Esophagus squamous epithelium (tissue), 5 donors: ENCODE data around the gene GGT5. TPM values are rescaled to one million over a fixed set of nuclear protein-coding genes. Genes with fewer than 3 reads are reported as not detected.
A peak's percentile ranks its signal among the peaks of the same experiment; 100 is the strongest.

ENCODE experiments used
- DNase-seq: peaks from one replicate; lab custom pipeline; 2025; lab: John Stamatoyannopoulos, UW
- H3K27ac ChIP-seq, 4 donors: fragments of 200-600 bp; sonication (generic); one replicate each; pipeline ENCODE4 v1.5.1; 2016 to 2019; ENCODE audit warnings: mild to moderate bottlenecking in 1 of 4
- H3K27me3 ChIP-seq, 4 donors: fragments of 200-600 bp; sonication (generic); 1 replicate in 3 of 4; 2 replicates in 1 of 4; pipeline versions ENCODE4 v1.5.1 to v1.6.0; 2017 to 2021; ENCODE audit warnings: antibody characterized with exemption in 1 of 4
- H3K36me3 ChIP-seq, 3 donors: fragments of 200-600 bp; sonication (generic); one replicate each; pipeline ENCODE4 v1.5.1; 2016 to 2019
- H3K4me1 ChIP-seq, 3 donors: fragments of 200-600 bp; sonication (generic); one replicate each; pipeline ENCODE4 v1.5.1; 2017 to 2019
- H3K4me3 ChIP-seq, 4 donors: fragments of 200-600 bp; sonication (generic); 1 replicate in 3 of 4; 2 replicates in 1 of 4; pipeline ENCODE4 v1.5.1; 2016 to 2019; ENCODE audit warnings: mild to moderate bottlenecking in 2 of 4, moderate library complexity in 1 of 4
- H3K9me3 ChIP-seq, 3 donors: fragments of 200-600 bp; sonication (generic); one replicate each; pipeline ENCODE4 v1.5.1; 2016 to 2019
- POLR2A ChIP-seq, 4 donors: fragments of 450-650 bp; IDR thresholded peaks; one replicate each; pipeline ENCODE4 v1.6.1; 2017; ENCODE audit warnings: antibody characterized with exemption in 4 of 4, mild to moderate bottlenecking in 4 of 4, moderate library complexity in 3 of 4
- WGBS, 2 donors: methylation state at CpG; one replicate each; pipeline ENCODE4 v1.1.5; 2018; 5-methylcytosine and 5-hydroxymethylcytosine counted together
- intact Hi-C: fragments of 100-400 bp; cut with DNase I; formaldehyde crosslinking; loops from one replicate; pipeline ENCODE4 v1.15.0; 2022
- total RNA-seq, 4 donors: library from RNA; depleted of rRNA; stranded (reverse); fragments of >200 nt; gene quantifications; one replicate each; pipeline ENCODE4 v1.1.0, GENCODE V29; 2016
- TF ChIP-seq, protein P1 (sequence below), 6 experiments: fragments of 450-650 bp in 4 of 6; fragments of 200-600 bp in 2 of 6; sonication (generic) in 2 of 6; IDR thresholded peaks; one replicate each; pipeline ENCODE4 v1.5.1; 2016 to 2019; ENCODE audit warnings: antibody characterized with exemption in 6 of 6, mild to moderate bottlenecking in 4 of 6, moderate library complexity in 4 of 6
- donor health status: DM: yes; HTN: yes; CAD: no.

The GGT5 gene
- total RNA-seq, 4 donors from 2014 or later, result 2.6 to 26.5 (median 7.1) TPM

DNA sequence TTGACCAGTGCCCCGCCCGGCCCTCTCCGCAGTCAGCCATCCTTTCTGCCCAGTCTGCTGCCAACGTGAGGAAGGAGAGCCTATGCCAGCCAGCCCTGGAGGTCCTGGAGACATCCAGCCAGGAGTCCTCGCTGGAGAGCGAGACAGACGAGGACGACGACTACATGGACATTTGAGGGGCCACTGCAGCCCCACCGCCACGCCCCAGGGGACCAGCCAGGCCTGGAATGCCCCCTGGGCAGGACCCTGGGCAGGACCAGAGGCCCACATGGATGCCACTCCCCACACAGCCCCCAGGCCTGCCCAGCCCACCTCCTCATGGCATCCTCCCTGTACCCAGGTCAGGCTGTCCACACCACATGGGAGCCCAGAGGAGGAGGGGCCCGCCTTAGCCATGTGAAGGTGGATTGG is 66.9 kb downstream of the GGT5 start:
- TF ChIP-seq, protein P1, sequence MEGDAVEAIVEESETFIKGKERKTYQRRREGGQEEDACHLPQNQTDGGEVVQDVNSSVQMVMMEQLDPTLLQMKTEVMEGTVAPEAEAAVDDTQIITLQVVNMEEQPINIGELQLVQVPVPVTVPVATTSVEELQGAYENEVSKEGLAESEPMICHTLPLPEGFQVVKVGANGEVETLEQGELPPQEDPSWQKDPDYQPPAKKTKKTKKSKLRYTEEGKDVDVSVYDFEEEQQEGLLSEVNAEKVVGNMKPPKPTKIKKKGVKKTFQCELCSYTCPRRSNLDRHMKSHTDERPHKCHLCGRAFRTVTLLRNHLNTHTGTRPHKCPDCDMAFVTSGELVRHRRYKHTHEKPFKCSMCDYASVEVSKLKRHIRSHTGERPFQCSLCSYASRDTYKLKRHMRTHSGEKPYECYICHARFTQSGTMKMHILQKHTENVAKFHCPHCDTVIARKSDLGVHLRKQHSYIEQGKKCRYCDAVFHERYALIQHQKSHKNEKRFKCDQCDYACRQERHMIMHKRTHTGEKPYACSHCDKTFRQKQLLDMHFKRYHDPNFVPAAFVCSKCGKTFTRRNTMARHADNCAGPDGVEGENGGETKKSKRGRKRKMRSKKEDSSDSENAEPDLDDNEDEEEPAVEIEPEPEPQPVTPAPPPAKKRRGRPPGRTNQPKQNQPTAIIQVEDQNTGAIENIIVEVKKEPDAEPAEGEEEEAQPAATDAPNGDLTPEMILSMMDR (IDR thresholded peaks at IDR 0.05), result no peak
- no peak for TF ChIP-seq POLR2A (IDR thresholded peaks at IDR 0.05)
- DNase-seq, result no peak
- peak overlapping the region; percentile 32 to 86 (median 72) for H3K27ac ChIP-seq
- H3K36me3 ChIP-seq, result peaks cover 4 to 59% (median 6%) of the 10 kb centered on the region in 3 donors
- H3K4me3 ChIP-seq, result no peak overlapping the region
- H3K9me3 ChIP-seq, result no peaks in the 10 kb centered on the region
- intact Hi-C loops, result no loop called here
- 82 to 100% methylated on average over 2 to 4 of the region's 12 CpGs for WGBS, 2 donors
- peaks cover 8 to 73% (median 25%) of the 10 kb centered on the region in 3 donors for H3K4me1 ChIP-seq
- no peaks in the 10 kb centered on the region for H3K27me3 ChIP-seq

DNA sequence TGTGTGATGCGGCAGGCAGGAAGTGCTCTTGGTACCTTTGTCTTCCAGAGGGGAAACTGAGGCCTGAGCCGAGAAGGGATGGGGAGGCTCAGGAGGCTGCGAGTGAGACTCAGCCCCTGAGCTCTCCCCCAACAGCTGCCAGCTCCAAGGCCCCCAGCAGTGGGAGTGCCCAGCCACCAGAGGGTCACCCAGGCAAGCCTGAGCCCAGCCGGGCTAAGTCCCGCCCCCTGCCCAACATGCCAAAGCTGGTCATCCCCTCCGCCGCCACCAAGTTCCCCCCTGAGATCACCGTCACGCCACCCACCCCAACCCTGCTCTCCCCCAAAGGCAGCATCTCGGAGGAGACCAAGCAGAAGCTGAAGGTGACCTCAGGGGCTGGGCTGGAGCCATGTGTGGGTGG is 67.4 kb downstream of the GGT5 start:
- intact Hi-C loops, result no loop called here
- no peak overlapping the region for H3K4me3 ChIP-seq
- peaks cover 8 to 68% (median 23%) of the 10 kb centered on the region in 3 donors for H3K4me1 ChIP-seq
- DNase-seq, result no peak
- peak overlapping the region; percentile 32 to 86 (median 72) for H3K27ac ChIP-seq
- no peak for TF ChIP-seq POLR2A (IDR thresholded peaks at IDR 0.05)
- TF ChIP-seq, protein P1 (IDR thresholded peaks at IDR 0.05), result no peak
- H3K9me3 ChIP-seq, result no peaks in the 10 kb centered on the region
- H3K36me3 ChIP-seq, result peaks cover 4 to 64% (median 12%) of the 10 kb centered on the region in 3 donors
- H3K27me3 ChIP-seq, result no peaks in the 10 kb centered on the region
- WGBS, 2 donors, result 93% methylated on average over 2 of the region's 10 CpGs; no CpG with 5 or more reads in 1 of the 2 donors

DNA sequence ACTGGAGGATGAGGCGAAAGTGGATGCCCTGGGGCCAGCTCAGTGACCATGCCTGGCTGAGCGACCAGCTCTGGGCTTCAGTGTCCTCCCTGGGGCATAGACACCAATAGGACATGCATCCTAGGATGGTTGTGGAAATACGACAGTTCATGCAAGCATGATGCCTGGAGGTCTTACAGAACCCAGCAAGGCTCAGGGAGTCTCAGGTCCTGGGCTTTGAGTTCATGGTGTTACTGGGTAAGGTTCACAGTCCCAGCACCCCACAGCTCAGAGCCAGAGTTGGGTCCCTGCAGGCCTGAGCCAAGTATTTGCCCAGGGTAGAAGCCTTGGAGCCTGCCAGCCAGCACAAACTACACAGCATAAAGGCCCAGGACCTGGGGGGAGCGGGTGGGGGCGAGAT is 67.8 kb downstream of the GGT5 start:
- no peak for DNase-seq
- H3K36me3 ChIP-seq, result peaks cover 4 to 68% (median 13%) of the 10 kb centered on the region in 3 donors
- H3K4me3 ChIP-seq, result no peak overlapping the region
- H3K4me1 ChIP-seq, result peaks cover 8 to 64% (median 19%) of the 10 kb centered on the region in 3 donors
- peak overlapping the region; percentile 32 to 86 (median 72) for H3K27ac ChIP-seq
- no peaks in the 10 kb centered on the region for H3K27me3 ChIP-seq
- intact Hi-C loops, result no loop called here
- TF ChIP-seq, protein P1 (IDR thresholded peaks at IDR 0.05), result no peak
- no peak for TF ChIP-seq POLR2A (IDR thresholded peaks at IDR 0.05)
- H3K9me3 ChIP-seq, result no peaks in the 10 kb centered on the region
- WGBS, 2 donors, result 83% methylated on average over 1 of the region's 5 CpGs; no CpG with 5 or more reads in 1 of the 2 donors

DNA sequence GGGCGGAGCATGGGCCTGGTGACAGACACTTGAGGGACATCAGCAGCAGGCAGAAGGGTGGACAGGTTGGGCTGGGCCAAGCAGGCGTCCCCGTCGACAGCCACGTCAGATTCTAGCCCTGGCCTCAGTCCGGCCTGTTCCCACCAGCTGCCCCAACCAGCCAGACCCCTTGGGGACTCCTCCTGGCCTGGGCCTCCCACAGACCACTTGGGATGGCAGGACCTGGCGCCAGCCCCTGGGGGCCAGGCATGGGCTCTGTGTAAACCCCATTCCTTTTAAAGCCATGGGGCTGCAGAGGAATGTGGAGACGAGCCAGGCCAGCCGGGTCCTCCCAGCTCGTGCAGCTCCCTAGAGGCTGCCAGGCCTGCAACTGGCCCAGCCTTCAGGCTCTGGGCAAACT is 68.3 kb downstream of the GGT5 start:
- intact Hi-C loops, result no loop called here
- no peak overlapping the region for H3K4me3 ChIP-seq
- 56 to 60% methylated on average over 1 to 3 of the region's 10 CpGs for WGBS, 2 donors
- TF ChIP-seq, protein P1 (IDR thresholded peaks at IDR 0.05), result no peak
- no peak for TF ChIP-seq POLR2A (IDR thresholded peaks at IDR 0.05)
- no peaks in the 10 kb centered on the region for H3K27me3 ChIP-seq
- peaks cover 8 to 60% (median 15%) of the 10 kb centered on the region in 3 donors for H3K4me1 ChIP-seq
- DNase-seq, result no peak
- no peaks in the 10 kb centered on the region for H3K9me3 ChIP-seq
- peak overlapping the region; percentile 45 to 86 (median 72) for H3K27ac ChIP-seq
- peaks cover 4 to 73% (median 16%) of the 10 kb centered on the region in 3 donors for H3K36me3 ChIP-seq

DNA sequence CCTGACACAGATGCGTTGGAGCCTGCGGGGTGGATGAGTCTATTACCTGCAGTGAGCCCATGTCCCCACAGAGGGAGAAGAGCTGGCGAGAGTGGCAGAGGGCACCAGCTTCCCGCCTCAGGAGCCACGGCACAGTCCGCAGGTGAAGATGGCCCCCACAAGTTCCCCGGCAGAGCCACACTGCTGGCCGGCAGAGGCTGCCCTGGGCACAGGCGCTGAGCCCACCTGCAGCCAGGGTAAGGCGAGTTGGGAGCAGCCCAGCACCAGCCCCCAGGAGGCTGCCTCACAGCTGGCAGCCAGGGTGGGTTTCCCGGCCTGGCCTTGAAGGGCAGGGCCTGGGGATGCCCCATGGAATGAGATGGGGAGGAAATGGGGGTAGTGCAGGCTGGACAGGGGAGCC is 68.8 kb downstream of the GGT5 start:
- Histone ChIP-seq H3K4me1 (peaks cover 2 to 54% (median 9%) of the 10 kb centered on the region in 3 donors), H3K36me3 (peaks cover 4 to 78% (median 20%) of the 10 kb centered on the region in 3 donors), H3K4me3 (no peak overlapping the region), H3K27ac (peak overlapping the region; percentile 45 to 86 (median 72)), H3K9me3 (no peaks in the 10 kb centered on the region), H3K27me3 (no peaks in the 10 kb centered on the region)
- intact Hi-C loops, result no loop called here
- DNase-seq, result no peak
- WGBS, 2 donors, result 93 to 100% methylated on average over 1 to 3 of the region's 11 CpGs
- TF ChIP-seq POLR2A (IDR thresholded peaks at IDR 0.05), result no peak
- TF ChIP-seq, protein P1 (IDR thresholded peaks at IDR 0.05), result no peak
